Measurements from ENCODE around the gene GYPB. TPM values are rescaled to one million over a fixed set of nuclear protein-coding genes. Genes with fewer than 3 reads are reported as not detected.
"Not testable (repeated sequence)": the region's sequence is repeated elsewhere in the genome, so short reads cannot be mapped to it uniquely, and the experiment has no call there.

The GYPB gene
- total and polyA plus RNA-seq, 10 of the 15 experiments (the other 5 are each of a cell fraction or from before 2014, with no cell fraction given) = 0.36 TPM; not detected in 9

- H3K79me2 ChIP-seq (ENCODE audit: control insufficient read depth, insufficient read depth, low read length); SMC1A ChIA-PET (ENCODE audit: uncharacterized antibody, unreplicated experiment); H3K4me2 ChIP-seq (ENCODE audit: control insufficient read depth, insufficient read depth); H3K4me3 ChIP-seq; CTCF ChIA-PET; H3K36me3 ChIP-seq (ENCODE audit: control insufficient read depth in 2 of 2, insufficient read depth in 2 of 2, low read length in 1 of 2); in situ Hi-C loops (cut with MboI); BruUV-seq (replicated peaks); DNase-seq (ENCODE audit: low read depth, low spot score); H3K9me3 ChIP-seq (replicated peaks; ENCODE audit: control insufficient read depth, insufficient read depth, low read length); intact Hi-C loops (cut with micrococcal nuclease; ENCODE audit: unreplicated experiment); ATAC-seq; H3K27me3 ChIP-seq (replicated peaks in 1 of 2; ENCODE audit: control insufficient read depth in 2 of 2, insufficient read depth in 2 of 2, low read length in 1 of 2); H3K27ac ChIP-seq (ENCODE audit: control insufficient read depth, insufficient read depth); POLR2A ChIA-PET; RAD21 ChIA-PET (ENCODE audit: unreplicated experiment); H3K9ac ChIP-seq (ENCODE audit: control insufficient read depth, insufficient read depth, low read length); H4K20me1 ChIP-seq (ENCODE audit: control insufficient read depth, insufficient read depth); H2AFZ ChIP-seq (ENCODE audit: control insufficient read depth, low read depth, low read length); FAIRE-seq; H3K4me1 ChIP-seq (ENCODE audit: control insufficient read depth, insufficient read depth, low read length): not testable (repeated sequence)
- WGBS (ENCODE audit: insufficient coverage, insufficient replicate concordance, low lambda C conversion rate, missing lambda C conversion rate) = 2% methylated on average over 2 of the region's 2 CpGs
Observed at GRCh38 chr4:144003205-144003889, 15.8 kb downstream of the GYPB start.

- H3K9ac ChIP-seq (ENCODE audit: control insufficient read depth, insufficient read depth, low read length); H3K4me2 ChIP-seq (ENCODE audit: control insufficient read depth, insufficient read depth); H2AFZ ChIP-seq (ENCODE audit: control insufficient read depth, low read depth, low read length); H3K4me3 ChIP-seq; FAIRE-seq; intact Hi-C loops (cut with micrococcal nuclease; ENCODE audit: unreplicated experiment); BruUV-seq (replicated peaks); H3K27ac ChIP-seq (ENCODE audit: control insufficient read depth, insufficient read depth); SMC1A ChIA-PET (ENCODE audit: uncharacterized antibody, unreplicated experiment); RAD21 ChIA-PET (ENCODE audit: unreplicated experiment); H3K79me2 ChIP-seq (ENCODE audit: control insufficient read depth, insufficient read depth, low read length); POLR2A ChIA-PET; ATAC-seq; in situ Hi-C loops (cut with MboI); H3K9me3 ChIP-seq (replicated peaks; ENCODE audit: control insufficient read depth, insufficient read depth, low read length); CTCF ChIA-PET; H3K27me3 ChIP-seq (replicated peaks in 1 of 2; ENCODE audit: control insufficient read depth in 2 of 2, insufficient read depth in 2 of 2, low read length in 1 of 2); H3K36me3 ChIP-seq (ENCODE audit: control insufficient read depth in 2 of 2, insufficient read depth in 2 of 2, low read length in 1 of 2); H3K4me1 ChIP-seq (ENCODE audit: control insufficient read depth, insufficient read depth, low read length); H4K20me1 ChIP-seq (ENCODE audit: control insufficient read depth, insufficient read depth); DNase-seq (ENCODE audit: low read depth, low spot score): not testable (repeated sequence)
- 26% methylated on average over 6 of the region's 6 CpGs for WGBS (ENCODE audit: insufficient coverage, insufficient replicate concordance, low lambda C conversion rate, missing lambda C conversion rate)
Observed at GRCh38 chr4:144000331-144000995, 18.7 kb downstream of the GYPB start.

Measured in GM12878 (cell line).